Measurements from ENCODE around the gene MPPED1. TPM values are rescaled to one million over a fixed set of nuclear protein-coding genes. Genes with fewer than 3 reads are reported as not detected.

MPPED1 gene
- total and polyA plus RNA-seq, 2 of the 13 experiments (the other 11 are each of a cell fraction or from before 2014, with no cell fraction given), result 0.77 TPM; not detected in 1

DNA sequence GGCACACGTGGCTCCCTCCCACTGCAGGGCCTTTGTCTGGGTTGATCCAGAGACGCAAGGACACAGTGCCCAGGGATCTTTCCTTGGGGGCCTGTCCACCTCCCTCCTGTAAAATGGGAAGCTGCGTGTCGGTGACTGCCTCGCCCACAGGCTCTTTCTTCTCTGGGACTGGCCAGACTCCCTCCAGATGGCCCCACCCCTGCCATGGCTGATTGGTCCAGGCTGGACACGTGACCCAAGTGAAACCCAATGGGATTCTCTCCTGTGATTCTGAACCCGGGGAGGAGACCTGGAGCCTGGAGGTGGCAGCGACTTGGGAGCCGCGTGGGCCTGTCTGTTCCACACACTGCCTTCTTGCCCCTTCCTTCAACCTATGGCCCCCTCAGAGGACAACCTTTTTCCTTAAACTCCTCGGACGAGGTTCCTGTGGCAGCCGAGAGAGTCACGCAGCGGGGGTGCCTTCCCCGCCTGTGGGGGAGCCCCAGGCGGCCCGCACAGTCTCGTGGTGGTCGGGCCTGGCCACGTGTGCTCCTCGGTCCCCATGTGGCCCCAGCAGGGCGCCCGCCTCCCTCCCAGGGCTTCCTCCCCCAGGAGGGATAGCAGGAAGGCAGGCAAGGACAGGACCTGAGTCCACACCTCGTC is 12.4 kb upstream of the MPPED1 start (continued):
- TF ChIP-seq, protein P1, sequence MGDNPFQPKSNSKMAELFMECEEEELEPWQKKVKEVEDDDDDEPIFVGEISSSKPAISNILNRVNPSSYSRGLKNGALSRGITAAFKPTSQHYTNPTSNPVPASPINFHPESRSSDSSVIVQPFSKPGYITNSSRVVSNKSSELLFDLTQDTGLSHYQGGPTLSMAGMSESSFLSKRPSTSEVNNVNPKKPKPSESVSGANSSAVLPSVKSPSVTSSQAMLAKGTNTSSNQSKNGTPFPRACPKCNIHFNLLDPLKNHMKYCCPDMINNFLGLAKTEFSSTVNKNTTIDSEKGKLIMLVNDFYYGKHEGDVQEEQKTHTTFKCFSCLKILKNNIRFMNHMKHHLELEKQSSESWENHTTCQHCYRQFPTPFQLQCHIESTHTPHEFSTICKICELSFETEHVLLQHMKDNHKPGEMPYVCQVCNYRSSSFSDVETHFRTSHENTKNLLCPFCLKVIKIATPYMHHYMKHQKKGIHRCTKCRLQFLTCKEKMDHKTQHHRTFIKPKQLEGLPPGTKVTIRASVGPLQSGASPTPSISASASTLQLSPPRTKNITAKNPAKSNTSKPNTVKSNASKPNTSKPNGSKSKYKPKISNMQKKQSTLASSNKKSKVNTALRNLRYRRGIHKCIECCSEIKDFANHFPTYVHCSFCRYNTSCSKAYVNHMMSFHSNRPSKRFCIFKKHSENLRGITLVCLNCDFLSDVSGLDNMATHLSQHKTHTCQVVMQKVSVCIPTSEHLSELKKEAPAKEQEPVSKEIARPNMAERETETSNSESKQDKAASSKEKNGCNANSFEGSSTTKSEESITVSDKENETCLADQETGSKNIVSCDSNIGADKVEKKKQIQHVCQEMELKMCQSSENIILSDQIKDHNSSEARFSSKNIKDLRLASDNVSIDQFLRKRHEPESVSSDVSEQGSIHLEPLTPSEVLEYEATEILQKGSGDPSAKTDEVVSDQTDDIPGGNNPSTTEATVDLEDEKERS (CRISPR knock-in tag; IDR thresholded peaks at IDR 0.05), result no peak
- TF ChIP-seq, protein P2, sequence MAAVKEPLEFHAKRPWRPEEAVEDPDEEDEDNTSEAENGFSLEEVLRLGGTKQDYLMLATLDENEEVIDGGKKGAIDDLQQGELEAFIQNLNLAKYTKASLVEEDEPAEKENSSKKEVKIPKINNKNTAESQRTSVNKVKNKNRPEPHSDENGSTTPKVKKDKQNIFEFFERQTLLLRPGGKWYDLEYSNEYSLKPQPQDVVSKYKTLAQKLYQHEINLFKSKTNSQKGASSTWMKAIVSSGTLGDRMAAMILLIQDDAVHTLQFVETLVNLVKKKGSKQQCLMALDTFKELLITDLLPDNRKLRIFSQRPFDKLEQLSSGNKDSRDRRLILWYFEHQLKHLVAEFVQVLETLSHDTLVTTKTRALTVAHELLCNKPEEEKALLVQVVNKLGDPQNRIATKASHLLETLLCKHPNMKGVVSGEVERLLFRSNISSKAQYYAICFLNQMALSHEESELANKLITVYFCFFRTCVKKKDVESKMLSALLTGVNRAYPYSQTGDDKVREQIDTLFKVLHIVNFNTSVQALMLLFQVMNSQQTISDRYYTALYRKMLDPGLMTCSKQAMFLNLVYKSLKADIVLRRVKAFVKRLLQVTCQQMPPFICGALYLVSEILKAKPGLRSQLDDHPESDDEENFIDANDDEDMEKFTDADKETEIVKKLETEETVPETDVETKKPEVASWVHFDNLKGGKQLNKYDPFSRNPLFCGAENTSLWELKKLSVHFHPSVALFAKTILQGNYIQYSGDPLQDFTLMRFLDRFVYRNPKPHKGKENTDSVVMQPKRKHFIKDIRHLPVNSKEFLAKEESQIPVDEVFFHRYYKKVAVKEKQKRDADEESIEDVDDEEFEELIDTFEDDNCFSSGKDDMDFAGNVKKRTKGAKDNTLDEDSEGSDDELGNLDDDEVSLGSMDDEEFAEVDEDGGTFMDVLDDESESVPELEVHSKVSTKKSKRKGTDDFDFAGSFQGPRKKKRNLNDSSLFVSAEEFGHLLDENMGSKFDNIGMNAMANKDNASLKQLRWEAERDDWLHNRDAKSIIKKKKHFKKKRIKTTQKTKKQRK (IDR thresholded peaks at IDR 0.05; ENCODE audit: low read length), result no peak
- TF ChIP-seq NFYB (CRISPR knock-in tag; IDR thresholded peaks at IDR 0.05) (peak; percentile 83), CREB1 (IDR thresholded peaks at IDR 0.05) (no peak), CREB1 (CRISPR knock-in tag; IDR thresholded peaks at IDR 0.05) (peak; percentile 51), ZFP41 (CRISPR knock-in tag; IDR thresholded peaks at IDR 0.05; ENCODE audit: borderline replicate concordance) (0 out of 2 replicates have a peak, but pooled peaks have one; percentile 42), NFE2L2 (IDR thresholded peaks at IDR 0.05; ENCODE audit: low read length) (no peak), RFXAP (CRISPR knock-in tag; IDR thresholded peaks at IDR 0.05; ENCODE audit: borderline replicate concordance) (no peak), KLF9 (CRISPR knock-in tag; IDR thresholded peaks at IDR 0.05; ENCODE audit: low read depth) (no peak), CHD4 (IDR thresholded peaks at IDR 0.05; ENCODE audit: borderline replicate concordance, low read length) (no peak), POLR2A (IDR thresholded peaks at IDR 0.05; ENCODE audit: insufficient read depth in 1 of 2, low read depth in 2 of 2, low read length in 2 of 2) (peak in 1 of 2 experiments; percentile 48; a peak in 2 of 4 replicates)
- TF ChIP-seq, protein P3, sequence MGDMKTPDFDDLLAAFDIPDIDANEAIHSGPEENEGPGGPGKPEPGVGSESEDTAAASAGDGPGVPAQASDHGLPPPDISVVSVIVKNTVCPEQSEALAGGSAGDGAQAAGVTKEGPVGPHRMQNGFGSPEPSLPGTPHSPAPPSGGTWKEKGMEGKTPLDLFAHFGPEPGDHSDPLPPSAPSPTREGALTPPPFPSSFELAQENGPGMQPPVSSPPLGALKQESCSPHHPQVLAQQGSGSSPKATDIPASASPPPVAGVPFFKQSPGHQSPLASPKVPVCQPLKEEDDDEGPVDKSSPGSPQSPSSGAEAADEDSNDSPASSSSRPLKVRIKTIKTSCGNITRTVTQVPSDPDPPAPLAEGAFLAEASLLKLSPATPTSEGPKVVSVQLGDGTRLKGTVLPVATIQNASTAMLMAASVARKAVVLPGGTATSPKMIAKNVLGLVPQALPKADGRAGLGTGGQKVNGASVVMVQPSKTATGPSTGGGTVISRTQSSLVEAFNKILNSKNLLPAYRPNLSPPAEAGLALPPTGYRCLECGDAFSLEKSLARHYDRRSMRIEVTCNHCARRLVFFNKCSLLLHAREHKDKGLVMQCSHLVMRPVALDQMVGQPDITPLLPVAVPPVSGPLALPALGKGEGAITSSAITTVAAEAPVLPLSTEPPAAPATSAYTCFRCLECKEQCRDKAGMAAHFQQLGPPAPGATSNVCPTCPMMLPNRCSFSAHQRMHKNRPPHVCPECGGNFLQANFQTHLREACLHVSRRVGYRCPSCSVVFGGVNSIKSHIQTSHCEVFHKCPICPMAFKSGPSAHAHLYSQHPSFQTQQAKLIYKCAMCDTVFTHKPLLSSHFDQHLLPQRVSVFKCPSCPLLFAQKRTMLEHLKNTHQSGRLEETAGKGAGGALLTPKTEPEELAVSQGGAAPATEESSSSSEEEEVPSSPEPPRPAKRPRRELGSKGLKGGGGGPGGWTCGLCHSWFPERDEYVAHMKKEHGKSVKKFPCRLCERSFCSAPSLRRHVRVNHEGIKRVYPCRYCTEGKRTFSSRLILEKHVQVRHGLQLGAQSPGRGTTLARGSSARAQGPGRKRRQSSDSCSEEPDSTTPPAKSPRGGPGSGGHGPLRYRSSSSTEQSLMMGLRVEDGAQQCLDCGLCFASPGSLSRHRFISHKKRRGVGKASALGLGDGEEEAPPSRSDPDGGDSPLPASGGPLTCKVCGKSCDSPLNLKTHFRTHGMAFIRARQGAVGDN (CRISPR knock-in tag; IDR thresholded peaks at IDR 0.05), result peak; percentile 79
- TF ChIP-seq, protein P4, sequence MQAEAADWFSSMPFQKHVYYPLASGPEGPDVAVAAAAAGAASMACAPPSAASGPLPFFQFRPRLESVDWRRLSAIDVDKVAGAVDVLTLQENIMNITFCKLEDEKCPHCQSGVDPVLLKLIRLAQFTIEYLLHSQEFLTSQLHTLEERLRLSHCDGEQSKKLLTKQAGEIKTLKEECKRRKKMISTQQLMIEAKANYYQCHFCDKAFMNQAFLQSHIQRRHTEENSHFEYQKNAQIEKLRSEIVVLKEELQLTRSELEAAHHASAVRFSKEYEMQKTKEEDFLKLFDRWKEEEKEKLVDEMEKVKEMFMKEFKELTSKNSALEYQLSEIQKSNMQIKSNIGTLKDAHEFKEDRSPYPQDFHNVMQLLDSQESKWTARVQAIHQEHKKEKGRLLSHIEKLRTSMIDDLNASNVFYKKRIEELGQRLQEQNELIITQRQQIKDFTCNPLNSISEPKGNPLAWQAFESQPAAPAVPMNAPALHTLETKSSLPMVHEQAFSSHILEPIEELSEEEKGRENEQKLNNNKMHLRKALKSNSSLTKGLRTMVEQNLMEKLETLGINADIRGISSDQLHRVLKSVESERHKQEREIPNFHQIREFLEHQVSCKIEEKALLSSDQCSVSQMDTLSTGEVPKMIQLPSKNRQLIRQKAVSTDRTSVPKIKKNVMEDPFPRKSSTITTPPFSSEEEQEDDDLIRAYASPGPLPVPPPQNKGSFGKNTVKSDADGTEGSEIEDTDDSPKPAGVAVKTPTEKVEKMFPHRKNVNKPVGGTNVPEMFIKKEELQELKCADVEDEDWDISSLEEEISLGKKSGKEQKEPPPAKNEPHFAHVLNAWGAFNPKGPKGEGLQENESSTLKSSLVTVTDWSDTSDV (CRISPR knock-in tag; IDR thresholded peaks at IDR 0.05), result no peak; the same call in 1 of the 2 replicates
- TF ChIP-seq, protein P5, sequence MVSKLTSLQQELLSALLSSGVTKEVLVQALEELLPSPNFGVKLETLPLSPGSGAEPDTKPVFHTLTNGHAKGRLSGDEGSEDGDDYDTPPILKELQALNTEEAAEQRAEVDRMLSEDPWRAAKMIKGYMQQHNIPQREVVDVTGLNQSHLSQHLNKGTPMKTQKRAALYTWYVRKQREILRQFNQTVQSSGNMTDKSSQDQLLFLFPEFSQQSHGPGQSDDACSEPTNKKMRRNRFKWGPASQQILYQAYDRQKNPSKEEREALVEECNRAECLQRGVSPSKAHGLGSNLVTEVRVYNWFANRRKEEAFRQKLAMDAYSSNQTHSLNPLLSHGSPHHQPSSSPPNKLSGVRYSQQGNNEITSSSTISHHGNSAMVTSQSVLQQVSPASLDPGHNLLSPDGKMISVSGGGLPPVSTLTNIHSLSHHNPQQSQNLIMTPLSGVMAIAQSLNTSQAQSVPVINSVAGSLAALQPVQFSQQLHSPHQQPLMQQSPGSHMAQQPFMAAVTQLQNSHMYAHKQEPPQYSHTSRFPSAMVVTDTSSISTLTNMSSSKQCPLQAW (CRISPR knock-in tag; IDR thresholded peaks at IDR 0.05), result no peak
